NCI-H2196 treated with DMSO at 0.1 percent for 48 hours (cell line): Measurements from ENCODE around the gene KLC1.
"Not testable (repeated sequence)": the region's sequence is repeated elsewhere in the genome, so short reads cannot be mapped to it uniquely, and the experiment has no call there.

Source experiments
- DNase-seq: peaks from one replicate; lab custom pipeline; 2025; ENCODE audit not compliant: unreplicated experiment; lab: John Stamatoyannopoulos, UW

The KLC1 gene

GRCh38 chr14:103625356-103626095 is 3.5 kb upstream of the KLC1 start:
- DNase-seq: no peak

- peak; percentile 51 for DNase-seq
These were observed 2.7 kb upstream of the KLC1 start for GRCh38 chr14:103626146-103626850.

- no peak for DNase-seq
These were observed 1.7 kb upstream of the KLC1 start for GRCh38 chr14:103627073-103628025.

- DNase-seq: no peak
These were observed 759 bp upstream of the KLC1 start for GRCh38 chr14:103628221-103628683.

- no peak for DNase-seq
These were observed 601 bp downstream of the KLC1 start for GRCh38 chr14:103629503-103630121.

- DNase-seq: no peak
These were observed 1.5 kb downstream of the KLC1 start for GRCh38 chr14:103630364-103631108.

GRCh38 chr14:103633391-103633790 is 4.4 kb downstream of the KLC1 start:
- DNase-seq: no peak

GRCh38 chr14:103634156-103634555 is 5.1 kb downstream of the KLC1 start:
- DNase-seq: no peak

GRCh38 chr14:103638594-103638993 is 9.6 kb downstream of the KLC1 start:
- DNase-seq: no peak

- DNase-seq: no peak
These were observed 12.2 kb downstream of the KLC1 start for GRCh38 chr14:103641161-103641560.

- DNase-seq: no peak
These were observed 17.2 kb downstream of the KLC1 start for GRCh38 chr14:103646189-103646588.

GRCh38 chr14:103649001-103649400 is 20.0 kb downstream of the KLC1 start:
- no peak for DNase-seq

- no peak for DNase-seq
These were observed 21.2 kb downstream of the KLC1 start for GRCh38 chr14:103650213-103650612.

GRCh38 chr14:103651585-103651984 is 22.6 kb downstream of the KLC1 start:
- DNase-seq: no peak

- no peak for DNase-seq
These were observed 23.8 kb downstream of the KLC1 start for GRCh38 chr14:103652806-103653205.

GRCh38 chr14:103653336-103653735 is 24.3 kb downstream of the KLC1 start:
- not testable (repeated sequence) for DNase-seq

GRCh38 chr14:103653805-103654204 is 24.8 kb downstream of the KLC1 start:
- no peak for DNase-seq

- no peak for DNase-seq
These were observed 25.6 kb downstream of the KLC1 start for GRCh38 chr14:103654619-103655018.

GRCh38 chr14:103656031-103656755 is 27.2 kb downstream of the KLC1 start:
- no peak for DNase-seq

- DNase-seq: no peak
These were observed 27.7 kb downstream of the KLC1 start for GRCh38 chr14:103656756-103657133.
